ENCODE results near the gene C1GALT1C1.
"Not testable (repeated sequence)": the region's sequence is repeated elsewhere in the genome, so short reads cannot be mapped to it uniquely, and the experiment has no call there.

C1GALT1C1 gene
- 9.9 to 27.5 (median 19.2) reads per million in 4 experiments for total RNA-seq

- peak; percentile 85 for DNase-seq
Measured at GRCh38 chrX:120629667-120630537, at the start of gene C1GALT1C1. TSS of gene C1GALT1C1 (minus strand) at chrX:120630054. CDS start at chrX:120627166, 2,888 bp downstream.

- DNase-seq: no peak
Measured at GRCh38 chrX:120677004-120677652, 47.3 kb upstream of the C1GALT1C1 start.

GRCh38 chrX:120672841-120673530 is 43.1 kb upstream of the C1GALT1C1 start:
- no peak for DNase-seq

GRCh38 chrX:120672389-120672788 is 42.5 kb upstream of the C1GALT1C1 start:
- DNase-seq: no peak

GRCh38 chrX:120671963-120672362 is 42.1 kb upstream of the C1GALT1C1 start:
- no peak for DNase-seq

- no peak for DNase-seq
Measured at GRCh38 chrX:120668357-120668756, 38.5 kb upstream of the C1GALT1C1 start.

- DNase-seq: not testable (repeated sequence)
Measured at GRCh38 chrX:120664535-120664934, 34.7 kb upstream of the C1GALT1C1 start.

- no peak for DNase-seq
Measured at GRCh38 chrX:120664081-120664480, 34.2 kb upstream of the C1GALT1C1 start.

GRCh38 chrX:120662662-120663061 is 32.8 kb upstream of the C1GALT1C1 start:
- DNase-seq: no peak

GRCh38 chrX:120660637-120661036 is 30.8 kb upstream of the C1GALT1C1 start:
- no peak for DNase-seq

GRCh38 chrX:120653000-120653399 is 23.1 kb upstream of the C1GALT1C1 start:
- no peak for DNase-seq

- DNase-seq: not testable (repeated sequence)
Measured at GRCh38 chrX:120652256-120652655, 22.4 kb upstream of the C1GALT1C1 start.

- DNase-seq: no peak
Measured at GRCh38 chrX:120647127-120647526, 17.3 kb upstream of the C1GALT1C1 start.

- no peak for DNase-seq
Measured at GRCh38 chrX:120642871-120643270, 13.0 kb upstream of the C1GALT1C1 start.

GRCh38 chrX:120638619-120639018 is 8.8 kb upstream of the C1GALT1C1 start:
- no peak for DNase-seq

GRCh38 chrX:120625371-120625770 is 4.5 kb downstream of the C1GALT1C1 start:
- DNase-seq: no peak

GRCh38 chrX:120617996-120618630 is 11.7 kb downstream of the C1GALT1C1 start:
- DNase-seq: no peak

GRCh38 chrX:120614816-120615215 is 15.0 kb downstream of the C1GALT1C1 start:
- no peak for DNase-seq

- DNase-seq: no peak
Measured at GRCh38 chrX:120612086-120612485, 17.8 kb downstream of the C1GALT1C1 start.

GRCh38 chrX:120604361-120604782 is 25.5 kb downstream of the C1GALT1C1 start:
- no peak for DNase-seq

- peak; percentile 62 for DNase-seq
Measured at GRCh38 chrX:120603707-120604360, 26.0 kb downstream of the C1GALT1C1 start, which contains the start of gene MCTS1. TSS of gene MCTS1 (plus strand) at chrX:120604101. CDS start at chrX:120604237, 136 bp downstream.

GRCh38 chrX:120585702-120586101 is 44.2 kb downstream of the C1GALT1C1 start:
- DNase-seq: no peak
